Nucleus accumbens (tissue), 56 donors: ENCODE results near the gene LGI2.
A peak's percentile ranks its signal among the peaks of the same experiment; 100 is the strongest.
"Not testable (repeated sequence)": the region's sequence is repeated elsewhere in the genome, so short reads cannot be mapped to it uniquely, and the experiment has no call there.

Source experiments
- DNase-seq, 56 donors: peaks; one replicate each; lab custom pipeline; 2025; lab: John Stamatoyannopoulos, UW

LGI2 gene

DNA sequence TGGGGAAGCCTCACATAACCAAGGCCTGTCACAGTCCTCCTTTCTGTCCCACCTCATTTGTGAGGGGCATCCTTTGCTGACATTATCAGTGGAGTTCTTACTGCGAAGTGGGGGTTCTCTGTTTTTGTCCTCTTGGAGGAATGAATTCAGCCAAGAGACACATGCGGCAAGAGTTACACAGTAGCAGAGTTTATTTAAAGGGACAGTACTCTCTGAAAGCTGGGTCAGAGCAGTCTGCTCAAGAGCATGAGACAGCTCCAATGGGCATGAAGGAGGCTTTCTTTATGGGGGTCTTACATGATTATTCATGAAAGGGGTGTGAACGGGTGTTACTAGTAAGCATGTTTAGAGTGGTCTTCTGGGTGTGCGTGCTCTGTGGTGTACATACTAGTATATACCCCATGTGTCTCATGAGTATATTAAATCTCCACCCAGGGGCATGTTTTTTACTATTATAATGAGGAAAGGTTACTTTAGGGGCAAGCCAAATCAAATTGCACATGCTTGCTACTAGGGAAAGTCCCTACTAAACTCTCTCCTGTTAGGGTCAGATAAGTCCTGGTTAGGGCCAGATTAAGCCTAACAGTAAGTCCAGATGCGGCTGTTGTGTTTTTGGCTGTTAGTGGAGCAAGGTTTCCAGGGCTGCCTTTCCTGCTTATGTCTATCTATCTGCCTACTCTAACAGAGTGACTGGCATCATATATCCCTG lies 19.8 kb upstream of the LGI2 start:
- DNase-seq = no peak

DNA sequence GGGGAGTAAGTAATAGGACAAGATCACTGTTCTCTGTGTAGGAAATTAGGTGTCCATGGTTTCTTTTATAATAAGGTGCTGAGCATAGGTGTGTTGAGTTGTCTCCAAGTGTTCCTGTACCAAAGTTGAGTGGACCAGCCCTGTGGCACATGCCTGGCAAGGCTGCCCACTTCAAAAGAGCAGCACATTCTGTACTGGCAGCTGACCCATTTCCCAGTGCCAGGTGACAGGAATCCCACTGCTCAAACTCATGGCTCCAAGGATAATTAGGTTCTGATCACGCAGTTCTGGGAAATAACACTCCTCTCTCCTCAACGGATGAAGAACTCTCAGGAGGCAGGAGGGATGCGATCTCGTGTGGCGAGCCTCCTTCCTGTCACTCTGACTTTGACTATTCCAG lies 12.8 kb upstream of the LGI2 start:
- no peak for DNase-seq

DNA sequence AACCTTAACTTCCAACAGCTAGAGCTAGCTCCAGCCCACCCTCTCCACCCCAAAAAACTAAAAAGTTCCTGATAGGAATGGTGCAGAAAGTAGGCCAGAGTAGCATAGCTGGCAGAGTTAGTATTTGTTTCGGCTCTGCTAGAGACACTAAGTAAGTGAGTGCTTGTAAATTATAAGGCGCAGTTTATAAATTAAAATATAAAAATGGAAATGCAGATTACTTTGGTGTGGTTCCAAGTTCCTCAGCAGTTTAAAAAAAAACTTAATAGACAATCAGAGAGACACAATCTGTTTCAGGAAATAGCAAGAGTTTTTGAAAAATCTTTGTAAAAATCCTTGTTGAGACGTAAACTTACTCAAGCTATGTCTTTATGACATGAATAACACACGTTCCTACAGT lies 2.8 kb upstream of the LGI2 start:
- DNase-seq = no peak

DNA sequence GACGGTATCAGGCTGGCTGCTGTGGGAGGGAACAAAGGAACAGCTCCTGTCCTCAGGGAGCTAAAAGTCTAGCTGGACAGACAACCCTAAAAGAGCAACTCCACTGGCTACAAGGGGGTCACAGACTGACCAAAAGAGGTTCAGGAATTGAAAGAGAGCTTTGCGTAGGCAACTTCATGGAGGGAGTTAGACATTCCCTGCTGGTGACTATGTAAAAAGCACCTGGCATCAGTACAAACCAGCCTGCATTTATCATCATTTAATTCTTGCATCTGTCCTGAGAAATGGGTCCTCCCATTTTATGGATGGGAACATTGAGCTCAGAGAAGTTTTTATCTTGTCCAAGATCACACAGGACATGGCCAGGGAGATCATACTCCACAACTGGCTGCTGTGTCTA lies 1.4 kb upstream of the LGI2 start:
- no peak for DNase-seq

DNA sequence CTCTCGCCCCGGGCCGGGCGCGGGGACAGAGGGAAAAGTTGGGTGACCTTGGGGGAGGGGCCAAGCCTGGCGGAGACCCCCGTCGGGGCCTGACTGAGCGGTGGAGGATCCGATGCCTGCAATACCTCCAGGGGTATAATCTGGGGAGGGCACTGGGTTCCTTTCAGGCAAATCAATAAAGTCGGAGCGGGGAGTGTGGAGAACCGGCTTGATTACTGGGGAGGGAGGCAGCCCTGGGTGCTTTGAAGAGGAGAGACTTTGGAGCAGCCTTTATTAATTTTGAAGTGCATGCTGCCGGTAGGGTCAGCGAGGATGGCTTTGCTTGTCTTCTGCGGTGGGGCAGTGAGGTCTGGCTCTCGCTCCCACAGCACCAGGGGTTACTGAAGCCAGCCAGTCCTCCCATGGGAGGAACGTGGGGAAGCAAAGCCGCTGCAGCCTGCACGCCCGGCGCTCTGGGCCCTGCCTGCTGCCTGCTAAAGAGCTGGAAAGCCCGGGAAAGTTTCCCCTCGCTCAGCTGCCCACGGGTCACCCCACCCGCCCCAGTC lies 403 bp upstream of the LGI2 start:
- peak in 11 of 56 donors; percentile 2 to 38 (median 13) for DNase-seq

DNA sequence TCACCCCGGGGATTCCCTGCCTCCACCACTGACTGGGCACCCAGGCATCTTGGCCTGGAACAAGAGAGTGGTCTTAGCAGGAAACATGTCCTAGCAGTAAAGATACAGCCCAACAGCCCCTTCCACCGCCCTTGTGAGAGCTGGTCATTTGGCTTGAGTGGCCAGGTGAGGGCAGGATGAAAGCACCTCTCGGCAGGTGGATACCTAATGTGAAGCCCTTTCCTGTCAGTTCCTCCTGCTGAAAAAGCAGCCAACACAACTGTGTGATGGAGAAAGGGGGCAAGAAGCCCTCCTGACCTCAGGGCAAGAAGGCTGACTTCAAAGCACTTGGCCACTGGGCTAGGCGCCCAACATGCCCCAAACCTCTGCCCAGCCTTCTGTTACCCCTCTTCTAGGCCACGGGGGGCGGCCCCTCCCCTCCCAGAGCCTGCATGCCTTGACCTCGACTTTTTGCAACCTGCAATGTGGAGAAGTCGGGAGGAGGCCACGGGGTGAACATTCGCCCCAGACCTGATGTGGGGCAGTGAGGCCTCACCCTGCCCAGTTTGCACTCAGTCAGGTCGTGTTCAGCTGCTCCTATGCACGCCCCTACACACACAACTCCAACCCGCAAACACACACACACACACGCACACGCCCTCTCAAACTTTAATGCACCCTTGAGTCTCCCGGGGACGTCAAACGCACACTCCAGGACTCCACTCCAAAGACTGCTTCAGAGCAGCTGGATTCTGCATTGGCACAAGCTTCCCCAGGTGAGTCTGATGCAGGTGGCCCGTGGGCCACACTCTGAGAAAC lies 1.1 kb downstream of the LGI2 start:
- DNase-seq = no peak

DNA sequence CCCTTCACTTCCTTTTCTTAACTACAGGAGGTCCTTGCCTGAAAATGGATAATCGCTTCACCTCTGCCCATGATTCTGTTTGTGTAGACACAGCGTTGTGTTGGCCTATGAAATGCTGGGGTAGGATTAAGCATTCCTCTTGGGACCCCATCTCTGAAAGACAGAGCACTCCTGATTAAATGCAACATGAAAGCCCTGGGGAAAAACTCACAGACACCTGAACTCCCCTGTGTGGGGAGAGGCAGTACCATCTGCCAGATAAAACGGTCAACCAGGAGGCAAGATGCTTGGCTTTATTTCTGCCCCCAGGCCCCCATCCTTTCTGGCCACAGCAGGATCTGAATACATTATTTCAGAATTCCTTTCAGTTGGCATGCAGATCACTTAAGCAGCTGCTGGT lies 1.9 kb downstream of the LGI2 start:
- no peak for DNase-seq

DNA sequence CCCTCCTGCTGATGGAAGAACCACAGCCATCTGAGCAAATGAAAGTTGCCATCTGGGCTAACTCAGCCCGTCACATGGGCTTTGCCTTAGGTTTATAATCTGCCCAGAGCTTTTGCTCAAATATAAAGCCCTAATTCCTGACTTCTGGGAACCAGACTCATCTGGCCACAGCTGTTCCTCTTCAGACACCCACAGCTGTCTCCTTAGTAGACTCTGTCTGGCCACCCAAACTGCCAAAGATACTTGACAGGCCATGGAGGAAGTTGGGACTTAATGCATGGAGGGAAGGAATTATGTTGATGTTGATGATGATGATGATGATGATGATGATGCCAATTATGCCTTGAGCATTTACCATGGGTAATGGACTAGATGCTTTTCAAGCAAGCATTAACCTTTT lies 8.0 kb downstream of the LGI2 start:
- no peak for DNase-seq

DNA sequence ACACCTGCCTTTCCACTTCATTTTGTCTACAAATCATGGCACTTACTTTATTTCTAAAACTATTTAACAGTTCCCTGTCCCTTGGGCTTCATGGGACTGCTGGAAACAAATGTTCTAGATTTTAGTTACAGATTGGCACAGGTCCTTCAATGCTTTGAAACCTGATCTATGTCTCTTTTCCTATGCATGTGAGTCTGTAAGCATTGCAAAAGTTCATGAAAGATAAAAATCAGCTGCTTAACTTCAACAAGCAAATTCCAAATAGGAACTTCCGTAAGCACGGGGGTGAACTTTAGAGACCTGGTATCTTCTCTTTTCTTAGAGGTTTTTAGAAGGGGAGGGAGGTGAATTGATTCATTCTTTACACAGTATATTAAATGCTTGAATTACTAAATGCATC lies 9.5 kb downstream of the LGI2 start:
- DNase-seq = no peak

DNA sequence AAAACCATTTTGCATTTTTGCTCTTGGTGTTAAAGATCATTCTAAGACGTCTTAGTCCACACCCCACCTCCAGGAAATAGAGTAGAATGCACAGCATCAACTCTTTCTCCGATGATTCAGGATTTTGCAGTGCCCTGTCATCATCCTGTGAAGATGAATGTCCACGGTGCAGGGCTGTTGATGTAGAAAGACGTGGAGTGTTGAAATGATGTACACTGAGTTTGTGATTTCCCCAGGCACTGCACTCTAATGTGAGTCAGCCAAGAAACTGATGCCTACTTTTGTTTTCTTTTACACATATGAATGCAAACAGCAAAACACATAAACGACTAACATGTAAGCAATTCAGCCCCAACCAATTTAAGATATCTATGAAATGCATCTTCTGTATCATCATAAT lies 10.5 kb downstream of the LGI2 start:
- no peak for DNase-seq

DNA sequence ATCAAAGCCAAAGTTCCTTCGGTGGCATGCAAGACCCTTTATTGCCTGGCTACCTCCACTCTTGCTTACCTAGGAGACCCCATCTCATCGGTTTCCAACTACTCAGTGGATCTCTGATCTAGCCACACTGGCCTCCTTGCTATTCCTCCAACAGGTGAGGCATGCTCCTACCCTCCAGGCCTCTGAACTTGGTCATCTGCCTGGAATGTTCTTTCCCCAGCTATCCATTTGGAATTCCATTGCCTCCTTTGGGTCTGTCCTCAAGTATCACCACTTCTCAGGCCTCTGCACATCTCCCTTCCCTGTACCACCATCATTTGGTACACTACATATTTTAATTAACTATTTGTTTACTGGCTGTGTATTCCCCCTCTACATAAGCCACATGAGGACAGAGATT lies 11.2 kb downstream of the LGI2 start:
- no peak for DNase-seq

DNA sequence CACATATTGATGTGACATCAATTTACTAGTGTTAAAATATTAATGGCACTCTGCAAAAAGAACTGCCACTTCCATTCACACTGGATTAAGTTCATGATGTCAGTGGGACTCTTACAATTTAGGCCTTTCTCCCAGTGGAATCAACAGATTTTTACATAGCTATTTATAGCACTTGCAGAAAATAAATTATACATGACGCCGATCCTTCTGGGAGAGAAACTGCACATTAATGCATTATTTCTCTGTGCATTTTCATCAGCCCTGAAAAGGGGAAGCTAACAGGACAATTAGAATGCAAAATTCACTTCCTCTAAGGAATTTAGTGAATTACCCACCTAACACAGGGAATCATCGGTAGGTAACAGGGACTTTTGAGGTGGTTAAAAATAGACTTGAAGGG lies 15.7 kb downstream of the LGI2 start:
- DNase-seq = no peak

DNA sequence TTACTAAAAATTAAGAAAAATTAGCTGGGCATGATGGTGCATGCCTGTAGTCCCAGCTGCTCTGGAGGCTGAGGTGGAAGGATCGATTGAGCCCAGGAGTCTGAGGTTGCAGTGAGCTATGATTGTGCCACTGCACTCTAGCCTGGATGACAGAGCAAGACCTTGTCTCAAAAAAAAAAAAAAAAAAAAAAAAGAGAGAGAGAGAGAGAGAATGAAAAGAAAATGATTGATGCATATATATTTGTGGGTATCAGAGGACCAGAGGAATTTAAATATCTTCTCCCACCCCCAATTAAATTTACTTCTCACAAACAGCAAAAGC lies 16.1 kb downstream of the LGI2 start:
- not testable (repeated sequence) for DNase-seq

DNA sequence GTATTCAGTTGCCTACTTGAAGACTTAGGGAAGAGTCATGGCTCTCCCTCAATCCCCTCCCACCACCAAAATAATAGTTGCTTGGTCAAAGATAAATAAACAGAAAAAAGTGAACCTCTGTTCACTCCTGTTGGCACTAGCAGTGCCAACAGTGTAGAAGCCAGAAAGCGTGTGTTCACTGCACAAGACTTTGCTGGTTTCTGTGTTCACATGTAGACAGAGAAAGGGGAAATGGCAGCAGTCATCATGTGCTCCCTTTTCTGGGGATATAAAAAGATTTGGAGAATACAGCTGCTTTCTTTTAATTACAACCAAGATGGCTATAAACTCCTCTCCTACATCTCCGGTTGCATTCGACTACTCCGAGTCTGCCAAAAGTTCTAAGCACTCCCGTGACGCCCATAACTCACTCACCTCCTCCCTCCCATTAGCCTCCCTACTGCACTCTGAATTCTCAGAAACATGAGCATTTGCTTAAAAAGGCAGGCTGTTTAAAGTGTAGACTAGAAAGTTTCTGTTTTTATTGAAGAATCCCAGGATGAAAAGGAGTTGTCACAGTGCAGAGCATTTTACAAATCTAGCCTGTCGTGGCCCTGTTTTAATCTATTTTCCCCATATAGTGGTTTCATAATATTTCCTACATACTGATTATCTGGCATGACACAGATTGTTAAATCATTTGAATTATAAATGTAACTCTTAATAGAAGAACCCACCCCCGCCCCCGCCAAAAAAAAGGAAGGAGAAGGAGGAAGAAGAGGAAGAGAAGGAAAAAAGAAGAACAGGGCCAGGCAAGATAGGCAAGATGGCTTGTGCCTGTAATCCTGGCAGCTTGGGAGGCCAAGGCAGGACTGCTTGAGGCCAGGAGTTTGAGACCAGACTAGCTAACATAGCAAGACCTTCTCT lies 16.7 kb downstream of the LGI2 start:
- DNase-seq = peak in 1 of 56 donors; percentile 4

DNA sequence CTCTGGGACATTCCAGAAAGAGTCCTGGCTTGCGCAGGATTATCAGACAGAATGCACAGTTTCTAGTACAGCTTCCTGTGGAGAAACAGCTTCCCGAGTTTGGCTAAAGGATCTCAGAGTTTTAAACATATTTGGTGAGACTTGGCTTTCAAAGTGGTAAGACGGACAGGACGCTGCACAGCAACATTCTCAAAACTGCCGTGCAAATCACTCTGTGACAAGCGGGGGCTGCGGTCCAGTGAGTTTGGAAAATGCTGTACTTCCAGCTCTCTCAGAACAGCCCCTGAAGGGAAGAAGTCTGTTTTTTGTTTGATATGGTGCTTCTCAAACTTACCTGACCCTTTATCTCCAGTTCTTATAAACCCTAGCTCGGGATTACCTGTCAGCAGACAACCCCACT lies 18.1 kb downstream of the LGI2 start:
- no peak for DNase-seq

DNA sequence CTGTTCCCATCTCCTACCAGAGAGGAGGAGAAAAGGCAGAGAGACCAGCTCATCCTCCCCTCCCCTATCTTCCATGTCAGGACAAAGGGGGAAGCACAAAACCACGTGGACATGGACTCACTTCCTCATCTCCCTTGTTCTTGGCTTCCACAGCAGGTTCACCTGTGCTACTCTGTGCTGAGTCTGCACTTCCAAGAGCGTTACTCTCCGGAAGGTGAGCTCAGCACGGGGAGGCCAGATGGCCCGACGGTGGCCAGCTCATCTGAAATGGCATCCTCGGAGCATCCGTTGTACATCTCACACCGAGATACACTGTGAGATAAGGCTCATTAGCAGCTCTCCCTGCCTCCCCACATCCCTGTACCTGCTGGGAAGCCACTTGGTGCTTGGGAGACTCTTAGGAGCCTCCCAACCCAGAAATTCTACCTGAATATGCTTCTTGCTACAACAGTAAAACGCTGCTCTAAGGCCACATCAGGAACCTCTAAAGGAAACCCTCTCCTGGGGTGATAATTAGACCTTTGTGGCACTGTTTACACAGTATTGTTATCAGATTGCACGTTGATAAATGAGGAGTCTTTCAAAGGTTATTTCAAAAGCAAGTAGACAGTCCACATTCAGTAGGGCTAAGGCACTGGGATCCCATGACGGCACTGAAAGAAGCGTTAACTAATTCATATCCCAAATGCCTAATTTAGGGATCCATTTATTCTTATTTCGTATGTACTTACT lies 19.4 kb downstream of the LGI2 start:
- DNase-seq = no peak

DNA sequence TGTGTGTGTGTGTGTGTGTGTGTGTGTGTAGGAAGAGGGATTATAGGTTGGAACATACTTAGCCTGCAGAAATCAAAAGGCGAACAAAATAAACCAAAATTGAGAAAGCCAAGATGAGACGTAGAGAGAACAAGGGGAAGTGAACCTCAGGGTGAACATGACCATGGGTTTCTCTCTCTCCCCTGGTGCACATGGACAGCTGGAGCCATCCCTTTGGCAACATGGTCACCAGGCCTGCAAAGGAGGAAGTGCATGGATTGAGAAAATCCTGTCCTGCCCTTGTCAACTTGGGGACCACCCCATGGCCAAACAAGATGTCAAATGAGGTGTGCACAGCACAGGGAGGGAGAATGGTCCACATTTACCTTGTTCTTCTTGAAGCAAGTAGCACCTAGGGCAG lies 23.1 kb downstream of the LGI2 start:
- peak in 2 of 56 donors; percentile 5 to 10 for DNase-seq

DNA sequence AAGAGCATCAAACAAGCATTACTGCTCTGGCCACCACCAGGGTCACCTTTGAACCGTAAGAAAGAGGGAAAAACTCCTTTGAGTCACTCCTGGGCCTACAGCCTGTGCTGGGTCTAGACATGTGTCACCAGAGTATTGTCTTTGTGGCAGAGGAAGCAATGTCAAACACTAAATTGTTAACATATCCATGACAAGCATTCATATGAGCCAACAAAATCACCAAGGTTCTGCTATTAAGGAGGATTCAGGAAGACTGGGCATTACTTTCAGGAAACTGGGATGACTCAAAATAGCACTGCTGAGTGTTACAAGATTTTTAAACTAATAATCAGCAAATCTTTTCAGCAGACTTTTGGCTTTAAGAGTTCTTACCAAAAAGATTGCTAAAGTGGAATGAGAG lies 28.1 kb downstream of the LGI2 start:
- DNase-seq = no peak

DNA sequence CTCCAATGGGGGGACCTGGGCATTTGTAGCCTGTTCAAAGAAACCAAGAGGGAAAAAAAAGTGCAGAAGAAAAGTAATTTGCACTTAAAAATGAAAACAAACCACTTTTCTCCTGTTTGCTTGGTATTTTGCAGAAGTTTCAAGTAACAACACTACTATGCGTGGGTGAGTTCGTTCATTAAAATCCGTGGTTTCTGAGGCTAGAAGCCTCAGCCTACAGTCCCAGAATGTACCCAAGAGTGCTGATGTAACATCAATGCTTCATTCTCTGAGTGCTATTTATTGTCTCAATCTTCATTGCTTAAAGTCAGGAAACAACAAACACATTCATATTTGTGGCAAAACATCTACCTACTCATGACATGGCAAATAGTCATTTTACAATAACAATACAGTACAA lies 29.2 kb downstream of the LGI2 start:
- DNase-seq = no peak

DNA sequence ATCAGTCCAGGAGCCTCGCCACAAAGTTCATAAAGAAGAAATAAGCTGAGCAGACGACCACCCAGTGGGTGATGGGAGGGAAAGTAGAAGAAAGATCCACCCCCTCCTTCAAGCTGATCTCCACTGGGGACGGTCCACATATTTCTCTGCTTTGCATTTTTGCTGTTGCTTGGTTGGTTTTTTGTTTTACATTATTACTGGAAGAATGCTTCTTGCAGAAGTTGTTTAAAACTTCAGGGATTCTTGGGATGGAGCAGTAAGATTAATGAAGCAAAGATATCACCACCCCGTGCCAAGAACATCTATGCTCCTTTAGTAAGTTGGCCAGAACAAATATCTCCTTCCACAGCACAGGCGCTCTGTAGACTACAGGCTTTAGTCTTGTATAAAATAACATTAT lies 30.1 kb downstream of the LGI2 start:
- no peak for DNase-seq
